Measurements from ENCODE around the gene MFSD2A.
"Not testable (repeated sequence)": the region's sequence is repeated elsewhere in the genome, so short reads cannot be mapped to it uniquely, and the experiment has no call there.

MFSD2A gene

GRCh38 chr1:39910263-39910662 is 44.7 kb upstream of the MFSD2A start (continued):
- TF ChIP-seq, protein P1, sequence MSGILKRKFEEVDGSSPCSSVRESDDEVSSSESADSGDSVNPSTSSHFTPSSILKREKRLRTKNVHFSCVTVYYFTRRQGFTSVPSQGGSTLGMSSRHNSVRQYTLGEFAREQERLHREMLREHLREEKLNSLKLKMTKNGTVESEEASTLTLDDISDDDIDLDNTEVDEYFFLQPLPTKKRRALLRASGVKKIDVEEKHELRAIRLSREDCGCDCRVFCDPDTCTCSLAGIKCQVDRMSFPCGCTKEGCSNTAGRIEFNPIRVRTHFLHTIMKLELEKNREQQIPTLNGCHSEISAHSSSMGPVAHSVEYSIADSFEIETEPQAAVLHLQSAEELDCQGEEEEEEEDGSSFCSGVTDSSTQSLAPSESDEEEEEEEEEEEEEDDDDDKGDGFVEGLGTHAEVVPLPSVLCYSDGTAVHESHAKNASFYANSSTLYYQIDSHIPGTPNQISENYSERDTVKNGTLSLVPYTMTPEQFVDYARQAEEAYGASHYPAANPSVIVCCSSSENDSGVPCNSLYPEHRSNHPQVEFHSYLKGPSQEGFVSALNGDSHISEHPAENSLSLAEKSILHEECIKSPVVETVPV (CRISPR knock-in tag; IDR thresholded peaks at IDR 0.05), result no peak
- TF ChIP-seq CREB5 (CRISPR knock-in tag; IDR thresholded peaks at IDR 0.05; ENCODE audit: low read depth) (no peak), ZNF8 (CRISPR knock-in tag; IDR thresholded peaks at IDR 0.05) (no peak), ZNF565 (CRISPR knock-in tag; conservative IDR thresholded peaks at IDR 0.05; ENCODE audit: low read depth) (no peak), TOX (CRISPR knock-in tag; IDR thresholded peaks at IDR 0.05; ENCODE audit: borderline replicate concordance) (no peak), ZFP30 (CRISPR knock-in tag; IDR thresholded peaks at IDR 0.05) (no peak), POU6F1 (CRISPR knock-in tag; IDR thresholded peaks at IDR 0.05; ENCODE audit: borderline replicate concordance, low read depth) (no peak), SNAI2 (CRISPR knock-in tag; IDR thresholded peaks at IDR 0.05) (no peak), ESRRG (CRISPR knock-in tag; IDR thresholded peaks at IDR 0.05) (no peak), ARNTL (CRISPR knock-in tag; IDR thresholded peaks at IDR 0.05; ENCODE audit: borderline replicate concordance, low read depth) (no peak), ZC3H10 (CRISPR knock-in tag; IDR thresholded peaks at IDR 0.05) (no peak)

DNA sequence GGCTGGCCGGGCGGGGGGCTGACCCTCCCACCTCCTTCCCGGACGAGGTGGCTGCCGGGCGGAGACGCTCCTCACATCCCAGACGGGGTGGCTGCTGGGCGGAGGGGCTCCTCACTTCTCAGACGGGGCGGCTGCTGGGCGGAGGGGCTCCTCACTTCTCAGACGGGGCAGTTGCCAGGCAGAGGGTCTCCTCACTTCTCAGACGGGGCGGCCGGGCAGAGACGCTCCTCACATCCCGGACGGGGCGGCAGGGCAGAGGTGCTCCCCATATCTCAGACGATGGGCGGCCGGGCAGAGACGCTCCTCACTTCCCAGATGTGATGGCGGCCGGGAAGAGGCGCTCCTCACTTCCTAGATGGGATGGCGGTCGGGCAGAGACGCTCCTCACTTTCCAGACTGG is 41.8 kb upstream of the MFSD2A start:
- not testable (repeated sequence) for ATAC-seq

DNA sequence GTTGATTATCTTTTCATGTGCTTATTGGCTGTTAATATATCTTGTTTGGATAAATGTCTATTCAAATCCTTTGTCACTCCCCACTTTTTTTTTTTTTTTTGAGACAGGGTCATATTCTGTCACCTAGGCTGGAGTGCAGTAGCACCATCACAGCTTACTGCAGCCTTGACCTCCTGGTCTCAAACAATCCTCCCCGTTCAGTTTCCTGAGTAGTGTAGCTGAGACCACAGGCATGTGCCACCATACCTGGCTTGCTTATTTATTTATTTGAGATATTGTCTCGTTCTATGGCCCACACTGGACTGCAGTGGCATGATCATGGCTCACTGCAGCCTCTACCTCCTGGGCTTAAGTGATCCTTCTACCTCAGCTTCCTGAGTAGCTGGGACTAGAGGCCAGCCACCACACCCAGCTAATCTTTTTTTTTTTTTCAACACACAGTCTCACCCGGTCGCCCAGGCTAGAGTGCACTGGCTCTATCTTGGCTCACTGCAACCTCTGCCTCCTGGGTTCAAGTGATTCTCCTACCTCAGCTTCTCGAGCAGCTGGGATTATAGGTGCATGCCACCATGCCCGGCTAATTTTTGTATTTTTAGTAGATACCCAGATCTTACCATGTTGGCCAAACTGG is 39.3 kb upstream of the MFSD2A start:
- no peak for TF ChIP-seq ZFP30 (CRISPR knock-in tag; IDR thresholded peaks at IDR 0.05)
- no peak for TF ChIP-seq ZNF8 (CRISPR knock-in tag; IDR thresholded peaks at IDR 0.05)
- no peak for TF ChIP-seq GLIS3 (CRISPR knock-in tag; IDR thresholded peaks at IDR 0.05)
- TF ChIP-seq OSR1 (CRISPR knock-in tag; IDR thresholded peaks at IDR 0.05), result no peak
- TF ChIP-seq RARB (CRISPR knock-in tag; IDR thresholded peaks at IDR 0.05), result no peak
- no peak for TF ChIP-seq ZNF565 (CRISPR knock-in tag; conservative IDR thresholded peaks at IDR 0.05; ENCODE audit: low read depth)
- TF ChIP-seq BACH2 (CRISPR knock-in tag; IDR thresholded peaks at IDR 0.05; ENCODE audit: borderline replicate concordance), result no peak
- TF ChIP-seq, protein P1 (CRISPR knock-in tag; IDR thresholded peaks at IDR 0.05), result no peak
- TF ChIP-seq POU6F1 (CRISPR knock-in tag; IDR thresholded peaks at IDR 0.05; ENCODE audit: borderline replicate concordance, low read depth), result no peak
- TF ChIP-seq ZC3H10 (CRISPR knock-in tag; IDR thresholded peaks at IDR 0.05), result no peak
- no peak for TF ChIP-seq PPARA (CRISPR knock-in tag; IDR thresholded peaks at IDR 0.05; ENCODE audit: borderline replicate concordance)
- no peak for ATAC-seq

GRCh38 chr1:39917825-39918224 is 37.1 kb upstream of the MFSD2A start:
- peak; percentile 35; the same call in 1 of the 3 replicates for ATAC-seq
- TF ChIP-seq ZNF70 (CRISPR knock-in tag; IDR thresholded peaks at IDR 0.05) (no peak), POU6F1 (CRISPR knock-in tag; IDR thresholded peaks at IDR 0.05; ENCODE audit: borderline replicate concordance, low read depth) (no peak)
